GM19240 (cell line): ENCODE data around the gene EMP3.
"Not testable (repeated sequence)": the region's sequence is repeated elsewhere in the genome, so short reads cannot be mapped to it uniquely, and the experiment has no call there.

Experiments
- DNase-seq: peaks from one replicate; pipeline ENCODE4 v3.0.0; 2011; ENCODE audit warnings: low spot score; ENCODE audit not compliant: insufficient read length

EMP3 gene, protein sequence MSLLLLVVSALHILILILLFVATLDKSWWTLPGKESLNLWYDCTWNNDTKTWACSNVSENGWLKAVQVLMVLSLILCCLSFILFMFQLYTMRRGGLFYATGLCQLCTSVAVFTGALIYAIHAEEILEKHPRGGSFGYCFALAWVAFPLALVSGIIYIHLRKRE

DNA sequence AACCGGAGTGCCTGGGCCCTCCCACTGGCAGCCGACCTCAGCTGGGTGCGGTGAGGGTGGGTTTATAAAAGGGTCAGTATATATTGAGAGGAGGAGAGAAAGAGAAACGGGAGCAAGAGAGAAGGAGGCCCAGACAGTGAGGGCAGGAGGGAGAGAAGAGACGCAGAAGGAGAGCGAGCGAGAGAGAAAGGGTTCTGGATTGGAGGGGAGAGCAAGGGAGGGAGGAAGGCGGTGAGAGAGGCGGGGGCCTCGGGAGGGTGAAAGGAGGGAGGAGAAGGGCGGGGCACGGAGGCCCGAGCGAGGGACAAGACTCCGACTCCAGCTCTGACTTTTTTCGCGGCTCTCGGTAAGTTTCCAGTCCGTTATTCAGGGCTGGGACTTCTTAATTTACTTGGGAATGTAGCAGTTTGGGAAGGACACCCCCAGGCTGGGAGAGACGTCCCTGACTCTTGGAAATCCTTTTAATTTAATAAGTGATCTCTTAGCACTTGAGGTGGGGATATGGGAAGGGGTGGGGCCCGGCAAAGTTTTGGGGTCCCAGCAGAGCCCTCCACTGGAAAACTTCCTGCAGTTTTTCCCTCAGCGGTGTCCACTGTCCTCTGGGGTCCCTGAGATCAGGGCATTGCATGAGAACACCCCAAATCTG lies at the start of gene EMP3:
Gene EMP3 (plus strand): TSS at position 288 of the 646 bp plus-strand sequence. CDS start 1,293 bp downstream, outside the sequence.
- DNase-seq: no peak

DNA sequence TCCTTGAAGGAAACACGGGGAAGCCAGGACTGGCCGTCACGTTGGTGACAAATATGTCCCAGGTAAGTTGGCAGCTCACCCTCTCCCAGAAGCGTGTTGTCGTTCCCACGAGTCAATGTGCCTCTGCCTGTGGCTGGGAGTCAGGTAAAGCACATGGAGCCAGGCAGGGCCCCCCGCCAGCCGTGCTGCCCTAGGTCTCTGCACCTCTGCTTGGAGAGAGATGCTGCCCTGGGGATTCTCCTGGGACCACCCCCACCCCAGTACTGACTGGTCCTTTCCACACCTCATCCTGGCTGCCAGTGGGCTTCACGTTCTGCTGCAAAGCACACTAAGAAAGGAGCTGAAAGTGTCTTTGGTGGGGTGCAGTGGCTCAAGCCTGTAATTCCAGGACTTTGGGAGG lies 45.6 kb upstream of the EMP3 start:
- DNase-seq: no peak

DNA sequence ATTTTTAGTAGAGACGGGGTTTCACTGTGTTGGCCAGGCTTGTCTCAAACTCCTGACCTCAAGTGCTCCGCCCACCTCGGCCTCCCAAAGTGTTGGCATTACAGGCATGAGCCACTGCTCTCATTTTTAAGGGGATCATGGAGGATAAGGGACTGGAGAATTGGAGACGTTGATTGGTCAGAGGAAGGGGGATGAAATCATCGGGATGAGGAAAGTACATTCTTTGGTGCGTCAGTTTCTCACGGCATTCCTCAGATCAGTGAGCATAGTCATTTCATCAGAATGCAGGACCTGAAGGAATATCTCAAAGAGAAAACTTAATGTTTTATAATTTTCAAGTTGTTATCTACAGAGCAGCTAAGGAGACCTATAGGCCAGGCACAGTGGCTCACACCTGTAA lies 41.4 kb upstream of the EMP3 start:
- no peak for DNase-seq

DNA sequence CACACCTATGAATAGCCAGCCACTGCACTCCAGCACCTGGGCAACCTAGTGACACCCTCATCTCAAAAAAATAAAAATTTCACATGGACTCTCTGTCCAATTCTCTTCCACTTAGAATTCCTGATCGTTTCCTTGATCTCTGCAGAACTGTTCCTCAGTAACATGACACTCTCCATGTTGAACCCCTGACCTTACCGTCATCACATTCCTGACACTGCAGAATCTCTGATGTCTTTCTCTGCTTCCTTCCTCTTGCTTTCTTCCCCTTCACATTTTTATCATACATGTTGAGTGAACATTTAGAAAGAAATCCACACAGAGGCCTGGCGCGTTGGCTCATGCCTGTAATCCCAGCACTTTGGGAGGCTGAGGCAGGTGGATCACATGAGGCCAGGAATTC lies 40.5 kb upstream of the EMP3 start:
- DNase-seq: no peak

DNA sequence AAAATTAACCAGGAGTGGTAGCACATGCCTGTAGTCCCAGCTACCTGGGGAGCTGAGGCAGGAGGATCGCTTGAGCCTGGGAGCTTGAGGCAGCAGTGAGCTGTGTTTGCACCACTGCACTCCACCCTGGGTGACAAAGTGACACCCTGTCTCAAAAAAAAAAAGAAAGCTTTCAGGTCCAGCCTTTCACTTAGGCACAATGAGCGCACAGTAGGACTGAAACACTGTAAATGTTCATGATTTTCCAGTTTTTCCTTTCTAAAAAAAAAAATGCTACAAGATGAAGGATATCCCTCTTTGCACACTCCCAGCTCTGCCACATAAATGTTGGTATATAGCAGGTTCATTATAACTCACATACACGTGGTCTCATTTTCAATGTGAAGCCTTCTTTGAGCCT lies 37.6 kb upstream of the EMP3 start:
- DNase-seq: no peak

DNA sequence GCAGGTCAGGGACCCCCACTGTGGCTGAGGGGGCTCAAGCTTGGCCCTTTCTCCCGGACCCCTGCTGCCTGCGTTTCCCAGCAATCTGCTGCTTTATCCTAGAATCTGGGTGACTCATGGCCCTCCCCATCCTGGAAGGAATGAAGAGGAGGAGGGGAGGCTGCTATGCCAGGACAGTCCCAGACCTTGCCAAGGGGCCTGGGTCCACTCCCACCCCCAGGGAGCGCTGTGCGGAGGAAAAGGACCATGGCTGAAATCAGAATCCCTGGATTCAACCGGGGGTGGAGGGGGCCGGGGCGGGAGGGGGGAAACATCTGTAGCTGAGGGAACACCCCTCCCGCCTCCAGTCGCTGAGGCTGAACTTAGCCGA lies 35.0 kb upstream of the EMP3 start:
- no peak for DNase-seq

DNA sequence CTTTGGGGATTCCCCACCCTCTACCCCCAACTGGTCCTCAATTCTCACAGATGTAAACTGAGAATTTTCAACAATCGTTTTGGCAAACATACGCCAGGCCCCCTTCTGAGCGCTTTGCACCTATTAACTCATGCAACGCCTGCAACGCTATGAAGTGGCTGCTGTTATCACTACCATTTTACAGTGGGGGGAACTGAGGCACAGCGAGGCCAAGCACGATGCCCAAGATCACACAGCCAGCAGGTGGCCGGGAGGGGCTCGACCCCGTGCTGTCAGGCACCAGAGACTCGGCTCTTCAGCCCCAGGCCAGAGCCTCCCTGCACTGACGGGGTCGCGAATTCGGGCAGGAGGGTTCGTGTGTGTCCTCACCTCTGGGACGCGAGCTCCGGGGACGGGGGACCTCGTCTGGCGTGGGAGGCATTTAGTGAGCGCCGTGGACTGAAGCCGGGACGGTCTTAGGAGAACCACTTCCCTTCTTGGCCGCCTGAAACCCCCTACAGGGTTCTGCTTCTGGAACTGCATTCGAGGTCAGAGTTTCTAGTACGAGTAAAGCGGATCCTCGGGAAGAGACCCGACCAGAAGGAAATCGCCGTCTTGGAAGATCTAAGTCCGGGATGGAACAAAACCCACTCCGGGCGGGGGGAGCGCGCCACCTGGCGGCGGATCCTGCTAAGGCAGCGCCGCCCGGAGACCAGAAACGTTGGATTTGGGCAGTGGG lies 34.4 kb upstream of the EMP3 start:
- peak; percentile 50 for DNase-seq

DNA sequence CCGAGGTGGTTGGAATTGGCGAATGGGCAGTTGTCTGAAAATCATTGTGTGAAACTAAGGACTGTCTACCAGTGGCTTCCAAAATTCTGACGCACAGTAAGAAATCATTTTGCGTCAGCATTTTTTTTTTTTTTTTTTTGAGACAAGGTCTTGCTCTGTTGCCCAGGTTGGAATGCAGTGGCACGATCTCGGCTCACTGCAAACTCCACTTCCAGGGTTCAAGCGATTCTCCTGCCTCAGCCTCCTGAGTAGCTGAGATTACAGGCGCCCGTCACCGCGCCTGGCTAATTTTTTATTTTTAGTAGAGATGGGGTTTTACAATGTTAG lies 33.9 kb upstream of the EMP3 start:
- not testable (repeated sequence) for DNase-seq

DNA sequence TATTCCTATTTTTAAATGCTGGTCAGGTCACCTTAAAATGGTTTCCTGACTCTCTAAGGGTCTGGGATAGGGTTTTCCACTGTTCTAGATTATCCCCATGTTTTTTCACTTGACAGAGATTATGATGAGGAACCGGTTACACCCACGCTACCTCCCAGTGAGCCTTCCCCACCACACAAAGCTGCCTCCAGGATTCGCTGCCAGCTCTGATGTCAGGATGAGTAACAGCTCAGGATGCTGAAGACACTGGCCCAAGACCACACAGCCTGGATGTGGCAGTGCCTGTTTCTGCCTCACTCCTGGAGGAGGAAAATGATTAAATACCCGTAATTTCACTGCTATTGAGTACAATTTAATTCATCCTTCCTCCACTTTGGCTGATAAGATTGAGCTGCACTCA lies 32.6 kb upstream of the EMP3 start:
- DNase-seq: no peak

DNA sequence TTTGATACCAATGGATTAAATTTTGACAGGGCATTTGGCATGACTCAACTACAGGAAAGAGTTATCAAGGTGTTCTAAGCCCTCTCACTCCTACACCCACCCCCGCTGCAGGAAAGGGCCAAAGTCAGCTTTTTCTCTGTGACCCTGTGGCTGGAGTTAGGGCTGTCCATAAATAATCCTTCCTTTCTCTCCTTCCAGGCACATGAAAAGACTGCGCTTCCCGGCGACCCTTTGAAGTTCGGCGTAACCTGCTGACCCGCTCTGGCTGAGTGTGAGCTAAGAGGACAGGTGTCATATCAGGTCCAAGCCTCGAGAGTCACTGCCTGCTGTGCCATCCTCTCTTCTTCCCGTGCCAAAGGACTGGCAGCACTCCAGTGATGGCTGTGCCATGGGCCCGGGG lies 29.9 kb upstream of the EMP3 start:
- DNase-seq: no peak

DNA sequence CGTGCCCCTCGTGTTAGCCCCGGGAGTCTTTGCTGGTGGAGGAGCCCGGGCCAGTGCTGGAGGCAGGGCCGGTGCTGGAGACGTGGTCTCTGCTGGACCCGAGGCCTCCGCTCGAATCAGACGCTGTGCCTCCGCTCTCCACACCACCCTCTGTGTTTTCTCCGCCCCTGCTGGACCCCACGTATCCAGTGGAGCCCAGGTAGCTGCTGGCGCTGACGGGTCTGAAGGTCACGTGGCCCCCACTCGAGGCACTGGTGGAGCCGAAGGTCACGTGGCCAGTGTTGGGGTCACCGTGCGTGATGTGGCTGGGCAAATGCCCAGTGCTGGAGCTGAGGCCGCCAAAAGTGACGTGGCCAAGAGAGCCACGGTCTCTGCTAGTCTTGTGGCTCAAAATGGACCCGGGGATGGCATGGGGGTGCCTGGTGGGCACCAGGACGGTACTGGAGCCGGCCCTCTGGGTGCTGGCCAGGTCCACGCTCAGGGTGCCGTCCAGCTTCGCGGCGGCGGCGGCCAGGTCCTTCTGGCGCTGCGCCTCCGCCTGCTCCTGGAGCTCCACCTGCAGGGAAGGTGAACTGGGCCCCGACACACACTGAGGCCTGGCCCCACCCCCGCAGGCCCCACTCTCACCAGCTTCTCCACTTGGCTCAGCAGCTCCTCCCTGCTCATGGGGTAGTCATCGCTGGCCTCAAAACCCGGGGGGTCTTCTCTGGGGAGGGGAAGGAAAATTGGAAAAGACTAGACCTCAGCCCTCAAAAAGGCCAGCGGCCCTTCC lies 28.2 kb upstream of the EMP3 start:
- DNase-seq: no peak

DNA sequence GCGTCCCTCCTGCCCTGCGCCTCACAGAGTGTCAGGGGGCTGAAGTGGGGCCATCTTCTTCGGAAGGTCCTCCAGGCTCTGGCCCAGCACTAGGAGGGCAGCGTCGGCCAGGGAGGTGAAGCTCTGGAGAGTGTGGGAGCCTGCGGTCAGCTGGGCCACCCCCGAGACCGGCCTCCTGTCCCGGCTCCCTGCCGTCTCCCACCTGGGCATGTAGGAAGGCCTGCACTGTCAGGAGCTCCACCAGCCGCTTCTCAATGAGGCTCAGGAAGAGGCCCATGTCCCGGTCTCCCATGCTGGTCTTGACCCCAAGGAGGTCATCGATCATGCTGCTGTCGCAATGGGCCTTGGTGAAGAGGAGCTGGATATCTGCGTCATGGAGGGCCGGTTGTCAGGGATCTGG lies 27.4 kb upstream of the EMP3 start:
- no peak for DNase-seq

DNA sequence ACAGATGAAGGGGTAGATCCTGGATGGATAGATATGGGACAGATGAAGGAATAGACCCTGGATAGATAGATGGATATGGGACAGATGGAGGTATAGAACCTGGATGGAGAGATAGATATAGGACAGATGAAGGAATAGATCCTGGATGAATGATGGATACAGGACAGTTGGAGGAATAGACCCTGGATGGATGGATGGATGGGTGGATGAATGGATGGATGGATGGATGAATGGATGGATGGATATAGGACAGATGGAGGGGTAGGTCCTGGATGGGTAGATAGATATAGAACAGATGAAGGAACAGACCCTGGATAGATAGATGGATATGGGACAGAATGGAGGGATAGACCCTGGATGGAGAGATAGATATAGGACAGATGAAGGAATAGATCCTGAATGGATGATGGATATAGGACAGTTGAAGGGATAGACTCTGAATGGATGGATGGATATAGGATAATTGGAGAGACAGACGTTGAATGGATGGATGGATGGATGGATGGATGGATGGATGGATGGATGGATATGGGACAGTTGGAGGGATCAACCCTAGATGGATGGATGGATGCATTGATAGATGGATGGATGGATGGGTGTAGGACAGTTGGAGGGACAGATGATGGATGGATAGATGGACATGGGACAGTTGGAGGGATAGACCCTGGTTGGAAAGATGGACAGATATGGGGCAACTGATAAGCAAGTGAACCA lies 23.3 kb upstream of the EMP3 start:
- DNase-seq: no peak

DNA sequence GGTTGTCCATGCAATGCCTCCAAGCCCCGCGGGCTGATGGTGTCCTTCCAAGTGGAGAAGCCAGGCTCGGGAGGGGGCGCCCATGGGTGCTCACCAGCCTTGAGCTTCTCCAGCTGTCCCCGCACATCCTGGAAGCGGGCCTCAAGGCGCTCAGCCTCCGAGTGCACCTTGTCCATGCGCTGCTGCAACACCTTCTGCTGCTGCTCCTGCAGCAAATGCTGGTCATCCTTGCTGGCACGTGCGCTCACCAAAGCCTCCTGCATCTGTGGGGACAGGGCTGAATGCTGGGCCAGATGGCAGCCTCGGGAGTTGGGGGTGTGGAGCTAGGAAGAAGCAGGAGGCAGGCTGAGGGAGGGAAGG lies 22.8 kb upstream of the EMP3 start:
- DNase-seq: no peak

DNA sequence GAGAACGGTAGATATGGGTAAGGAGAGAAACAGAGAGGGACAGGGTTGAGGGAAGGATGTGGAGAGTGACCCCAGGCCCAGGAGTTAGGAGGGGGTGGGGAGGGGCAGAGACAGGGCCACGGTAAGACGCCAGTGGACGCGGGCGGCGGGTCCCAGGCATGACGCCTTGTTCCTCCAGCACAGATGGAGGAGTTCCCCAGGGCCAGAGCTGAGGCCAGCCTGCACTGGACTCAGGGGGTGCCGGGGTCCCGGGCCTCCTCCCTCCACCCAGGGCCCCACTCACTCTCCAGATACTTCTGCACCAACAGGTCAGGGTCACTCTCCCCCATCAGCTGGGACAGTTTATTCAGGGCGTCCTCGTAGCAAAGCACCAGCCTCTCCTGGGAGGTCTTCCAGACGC lies 22.0 kb upstream of the EMP3 start:
- no peak for DNase-seq

DNA sequence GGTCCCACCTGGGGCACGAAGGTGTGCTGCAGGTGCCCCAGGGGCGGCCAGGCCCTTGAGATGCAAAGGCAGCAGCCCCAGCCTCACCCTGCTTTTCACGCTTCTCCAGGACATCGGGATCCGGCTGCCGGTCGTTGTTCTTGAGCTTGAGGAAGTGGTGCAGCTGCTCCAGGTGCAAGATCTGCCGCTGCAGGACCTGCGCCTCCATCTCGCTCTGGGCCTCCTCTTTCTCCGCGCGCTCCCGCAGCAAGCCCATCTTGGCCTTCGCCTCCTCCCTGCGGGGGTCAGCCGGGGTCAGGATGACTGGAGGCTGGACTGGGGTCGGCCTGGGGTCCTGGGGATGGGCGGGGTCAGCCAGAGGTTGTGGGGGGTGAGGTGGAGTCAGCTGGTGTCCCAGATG lies 21.5 kb upstream of the EMP3 start:
- DNase-seq: no peak

DNA sequence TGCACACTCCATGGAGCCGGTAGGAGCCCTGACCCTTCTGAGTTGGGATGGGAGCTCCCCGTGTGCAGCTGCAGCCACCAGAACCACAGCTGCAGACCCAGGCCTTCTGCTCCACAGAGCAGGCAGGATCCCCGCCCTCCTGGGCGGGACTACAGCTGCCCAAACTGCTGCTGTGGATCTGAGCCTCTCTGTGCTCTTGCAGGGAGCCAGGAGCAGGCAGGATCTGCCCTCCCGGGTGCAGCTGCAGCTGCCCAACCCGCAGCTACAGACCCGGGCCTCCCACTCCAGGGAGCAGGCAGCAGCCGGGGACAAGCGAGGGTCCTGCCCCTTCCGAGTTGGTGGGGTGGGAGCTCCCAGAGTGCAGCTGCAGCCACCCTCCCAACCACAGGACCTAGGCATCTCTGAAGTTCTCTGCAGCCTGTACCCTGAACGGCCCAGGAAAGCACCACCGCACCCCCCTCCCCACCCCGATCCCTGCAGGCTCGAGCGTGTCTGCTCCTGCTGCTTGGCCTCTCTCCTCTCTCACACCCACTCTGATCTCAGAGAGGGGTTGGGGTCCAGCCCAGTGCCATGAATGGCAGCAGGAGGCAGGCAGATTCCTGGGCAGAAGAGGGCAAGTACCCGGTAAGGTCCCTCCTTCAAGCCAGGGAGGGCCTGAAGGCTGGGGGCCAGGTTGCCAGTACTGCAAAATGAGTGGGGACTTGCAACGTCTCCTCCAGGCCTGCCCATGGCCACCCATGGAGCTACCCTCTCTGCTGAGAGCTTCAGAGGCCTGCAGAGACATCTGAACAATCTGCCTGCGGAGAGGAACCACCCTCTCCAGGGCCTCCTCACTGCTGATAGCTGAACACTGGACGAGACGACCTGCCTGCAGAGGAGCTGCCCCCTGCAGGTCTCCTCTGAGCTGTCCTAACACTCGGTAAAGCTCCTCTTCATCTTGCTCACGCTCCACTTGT lies 16.4 kb upstream of the EMP3 start:
- no peak for DNase-seq

DNA sequence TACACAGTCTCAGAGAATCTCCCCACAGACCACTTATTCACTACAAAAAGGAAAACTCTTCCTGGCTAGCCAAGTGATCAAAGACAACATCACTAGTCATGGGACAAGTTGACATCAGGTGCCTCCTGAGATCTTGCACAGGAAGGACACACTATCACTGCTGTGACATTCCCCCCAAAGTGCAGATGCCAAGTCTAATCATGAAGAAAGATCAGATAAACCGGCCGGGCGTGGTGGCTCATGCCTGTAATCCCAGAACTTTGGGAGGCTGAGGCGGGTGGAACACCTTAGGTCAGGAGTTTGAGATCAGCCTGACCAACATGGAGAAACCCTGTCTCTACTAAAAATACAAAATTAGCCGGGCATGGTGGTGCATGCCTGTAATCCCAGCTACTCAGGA lies 15.6 kb upstream of the EMP3 start:
- DNase-seq: not testable (repeated sequence)

DNA sequence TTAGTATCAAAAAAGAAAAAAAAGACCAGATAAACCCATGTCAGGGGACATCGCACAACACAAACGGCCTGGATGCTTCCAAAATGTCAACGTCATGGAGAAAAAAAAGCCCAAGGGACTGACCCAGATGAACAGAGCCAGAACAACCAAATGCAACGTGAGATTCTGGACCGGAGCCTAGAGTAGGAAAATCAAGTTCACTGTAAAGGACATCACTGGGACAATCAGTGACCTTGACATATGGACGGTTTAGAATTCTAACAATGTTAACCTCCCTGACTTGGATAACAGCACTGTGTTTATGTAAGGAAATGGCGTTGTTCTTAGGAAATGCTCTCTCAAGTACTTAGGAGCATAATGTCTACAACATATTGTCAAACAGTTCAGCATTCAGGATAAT lies 15.1 kb upstream of the EMP3 start:
- no peak for DNase-seq

DNA sequence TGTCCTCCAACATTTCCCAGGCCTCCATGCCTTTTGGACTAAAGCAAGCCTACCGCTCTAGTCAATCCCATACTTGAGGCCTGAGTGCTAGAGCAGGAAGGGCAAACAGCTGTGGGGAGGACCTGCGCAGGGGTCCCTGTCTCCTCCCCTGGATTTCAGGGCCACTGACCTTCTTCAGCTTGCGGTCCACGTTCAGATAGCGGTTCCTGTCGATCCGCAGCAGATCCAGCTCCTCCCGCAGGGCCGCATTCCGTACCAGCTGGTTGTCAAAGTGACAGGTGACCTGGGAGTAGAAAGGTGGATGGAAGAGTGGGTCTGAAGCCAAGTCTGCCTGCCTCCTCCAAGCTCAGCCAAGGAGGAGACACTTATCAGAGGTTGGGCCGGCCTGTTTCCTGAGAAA lies 14.0 kb upstream of the EMP3 start:
- no peak for DNase-seq

DNA sequence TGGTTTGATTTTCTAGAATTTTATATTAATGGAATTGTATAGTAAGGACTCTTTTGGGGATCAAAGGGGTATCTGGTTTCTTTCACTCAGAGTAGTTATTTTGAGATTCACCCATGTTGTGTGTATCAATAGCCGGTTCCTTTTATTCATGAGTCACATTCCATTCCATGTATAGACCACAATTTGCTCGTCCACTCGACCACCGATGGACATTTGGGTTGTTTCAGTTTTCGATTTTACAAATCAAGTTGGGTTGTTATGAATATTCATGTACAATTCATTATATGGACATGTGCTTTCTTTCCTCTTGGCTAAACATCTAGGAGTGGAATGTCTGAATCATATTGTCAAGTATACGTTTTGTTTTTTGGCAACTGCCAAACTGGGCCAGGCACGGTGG lies 9.6 kb upstream of the EMP3 start:
- DNase-seq: no peak
